GM18526 (cell line): Measurements from ENCODE around the gene HSDL1.

Experiments used
- POLR2A ChIP-seq: IDR thresholded peaks from 3 replicates; pipeline ENCODE4 v1.6.1; 2011; ENCODE audit not compliant: insufficient read length; ENCODE audit errors: extremely low read depth

HSDL1 gene

GRCh38 chr16:84085773-84086172 is 59.2 kb downstream of the HSDL1 start:
- no peak for TF ChIP-seq POLR2A

- no peak for TF ChIP-seq POLR2A
Measured at GRCh38 chr16:84085271-84085667, 59.7 kb downstream of the HSDL1 start.

GRCh38 chr16:84084570-84085270 is 60.3 kb downstream of the HSDL1 start:
- no peak for TF ChIP-seq POLR2A

GRCh38 chr16:84082835-84083569 is 62.0 kb downstream of the HSDL1 start:
- no peak for TF ChIP-seq POLR2A

- TF ChIP-seq POLR2A, result no peak
Measured at GRCh38 chr16:84082110-84082509, 62.9 kb downstream of the HSDL1 start.

- TF ChIP-seq POLR2A, result no peak
Measured at GRCh38 chr16:84081446-84081989, 63.5 kb downstream of the HSDL1 start.

- no peak for TF ChIP-seq POLR2A
Measured at GRCh38 chr16:84080813-84081212, 64.2 kb downstream of the HSDL1 start.

- no peak for TF ChIP-seq POLR2A
Measured at GRCh38 chr16:84080378-84080777, 64.6 kb downstream of the HSDL1 start.

GRCh38 chr16:84079664-84080063 is 65.3 kb downstream of the HSDL1 start:
- no peak for TF ChIP-seq POLR2A

GRCh38 chr16:84075376-84075775 is 69.6 kb downstream of the HSDL1 start:
- TF ChIP-seq POLR2A, result no peak

- TF ChIP-seq POLR2A, result no peak
Measured at GRCh38 chr16:84074721-84075120, 70.3 kb downstream of the HSDL1 start.
